Body of pancreas (tissue), 4 donors: ENCODE data around the gene FRAT2.

ENCODE experiments used
- CTCF ChIP-seq, 7 experiments: fragments of 450-650 bp in 4 of 7; fragments of 200-600 bp in 3 of 7; sonication (generic) in 3 of 7; IDR thresholded peaks; one replicate each; pipeline ENCODE4 v1.5.1; 2016 to 2019; ENCODE audit warnings: antibody characterized with exemption in 7 of 7
- POLR2A ChIP-seq, 3 donors: fragments of 450-650 bp; IDR thresholded peaks; one replicate each; pipeline ENCODE4 v1.6.1; 2016; ENCODE audit warnings: antibody characterized with exemption in 3 of 3, mild to moderate bottlenecking in 2 of 3

GRCh38 chr10:97329766-97330165 is 4.8 kb downstream of the FRAT2 start:
- no peak for TF ChIP-seq CTCF (IDR thresholded peaks at IDR 0.05)
- no peak for TF ChIP-seq POLR2A (IDR thresholded peaks at IDR 0.05)
